ENCODE data around the gene ZNF316.

ZNF316 gene

GRCh38 chr7:6636741-6637543 lies at the start of gene ZNF316:
Gene ZNF316, plus strand, starts transcription at chr7:6637318. Its CDS starts 5,092 bp downstream, at chr7:6642410.
- DNase-seq: no peak

- DNase-seq: no peak
Observed at GRCh38 chr7:6588566-6588965, 48.6 kb upstream of the ZNF316 start.

- DNase-seq: no peak
Observed at GRCh38 chr7:6589151-6589828, 47.8 kb upstream of the ZNF316 start.

GRCh38 chr7:6589829-6590644 lies 47.1 kb upstream of the ZNF316 start, which contains the start of gene INTS15:
Gene INTS15, plus strand, starts transcription at chr7:6590021. Its CDS starts 263 bp downstream, at chr7:6590284.
- DNase-seq: peak; percentile 18

- peak; percentile 5 for DNase-seq
Observed at GRCh38 chr7:6590645-6591110, 46.4 kb upstream of the ZNF316 start.

GRCh38 chr7:6600093-6600492 lies 37.0 kb upstream of the ZNF316 start:
- DNase-seq: no peak

GRCh38 chr7:6604458-6604857 lies 32.7 kb upstream of the ZNF316 start:
- DNase-seq: no peak

- no peak for DNase-seq
Observed at GRCh38 chr7:6606866-6607583, 30.1 kb upstream of the ZNF316 start.

- no peak for DNase-seq
Observed at GRCh38 chr7:6607651-6608051, 29.5 kb upstream of the ZNF316 start.

- no peak for DNase-seq
Observed at GRCh38 chr7:6608081-6608480, 29.0 kb upstream of the ZNF316 start.

- no peak for DNase-seq
Observed at GRCh38 chr7:6608794-6609193, 28.3 kb upstream of the ZNF316 start.

- DNase-seq: no peak
Observed at GRCh38 chr7:6612819-6613218, 24.3 kb upstream of the ZNF316 start.

GRCh38 chr7:6613706-6614105 lies 23.4 kb upstream of the ZNF316 start:
- DNase-seq: no peak

GRCh38 chr7:6614953-6615722 lies 22.0 kb upstream of the ZNF316 start, which contains the start of gene ZNF853:
Gene ZNF853, plus strand, starts transcription at chr7:6615610. Its CDS starts 565 bp downstream, at chr7:6616175.
- no peak for DNase-seq

GRCh38 chr7:6615723-6616555 lies 21.2 kb upstream of the ZNF316 start:
- peak; percentile 69 for DNase-seq

GRCh38 chr7:6616854-6617643 lies 20.1 kb upstream of the ZNF316 start:
- DNase-seq: no peak

GRCh38 chr7:6618621-6619020 lies 18.5 kb upstream of the ZNF316 start:
- no peak for DNase-seq

GRCh38 chr7:6619961-6620360 lies 17.2 kb upstream of the ZNF316 start:
- no peak for DNase-seq

GRCh38 chr7:6621195-6622133 lies 15.7 kb upstream of the ZNF316 start:
- no peak for DNase-seq
